Stimulated activated CD4-positive, alpha-beta T cell treated with anti-CD3 and anti-CD28 coated beads, Interleukin-15, amount 100 ng/mL, for 1 hour (primary cell): ENCODE data around the gene KLHL13.
"Not testable (repeated sequence)": the region's sequence is repeated elsewhere in the genome, so short reads cannot be mapped to it uniquely, and the experiment has no call there.

Source experiments
- DNase-seq, 2 donors: peaks; one replicate each; pipeline ENCODE4 v3.0.0-alpha.2; 2020; ENCODE audit warnings: low read depth in 1 of 2, low spot score in 1 of 2

Gene KLHL13

GRCh38 chrX:117992192-117992723 is 124.4 kb downstream of the KLHL13 start:
- no peak for DNase-seq

GRCh38 chrX:117990438-117990837 is 126.2 kb downstream of the KLHL13 start:
- DNase-seq: no peak

GRCh38 chrX:117989512-117989911 is 127.1 kb downstream of the KLHL13 start:
- DNase-seq: no peak

- DNase-seq: no peak
Measured at GRCh38 chrX:117987373-117987772, 129.2 kb downstream of the KLHL13 start.

GRCh38 chrX:117985241-117985640 is 131.4 kb downstream of the KLHL13 start:
- no peak for DNase-seq

GRCh38 chrX:117982694-117983392 is 133.8 kb downstream of the KLHL13 start:
- no peak for DNase-seq

DNA sequence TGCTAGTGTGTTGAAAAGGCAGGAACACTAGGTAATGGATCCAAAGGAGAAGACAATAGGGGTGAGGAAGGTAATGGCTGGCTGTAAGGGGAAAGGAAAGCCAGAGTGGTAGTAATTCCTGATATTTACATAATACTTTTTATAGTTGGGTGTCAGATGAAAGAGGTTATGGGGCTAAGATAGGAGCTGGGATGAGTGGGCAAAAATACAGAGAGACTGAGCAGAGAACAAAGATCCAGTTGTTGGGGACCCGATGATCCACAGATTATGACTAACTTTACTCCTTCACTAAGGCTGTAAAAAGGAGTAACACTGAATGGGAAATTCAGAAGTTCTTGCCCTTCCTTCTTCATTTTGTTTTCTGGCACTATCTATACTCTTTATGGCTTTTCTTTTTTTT is 138.2 kb downstream of the KLHL13 start:
- DNase-seq: no peak

- no peak for DNase-seq
Measured at GRCh38 chrX:117977526-117977925, 139.1 kb downstream of the KLHL13 start.

DNA sequence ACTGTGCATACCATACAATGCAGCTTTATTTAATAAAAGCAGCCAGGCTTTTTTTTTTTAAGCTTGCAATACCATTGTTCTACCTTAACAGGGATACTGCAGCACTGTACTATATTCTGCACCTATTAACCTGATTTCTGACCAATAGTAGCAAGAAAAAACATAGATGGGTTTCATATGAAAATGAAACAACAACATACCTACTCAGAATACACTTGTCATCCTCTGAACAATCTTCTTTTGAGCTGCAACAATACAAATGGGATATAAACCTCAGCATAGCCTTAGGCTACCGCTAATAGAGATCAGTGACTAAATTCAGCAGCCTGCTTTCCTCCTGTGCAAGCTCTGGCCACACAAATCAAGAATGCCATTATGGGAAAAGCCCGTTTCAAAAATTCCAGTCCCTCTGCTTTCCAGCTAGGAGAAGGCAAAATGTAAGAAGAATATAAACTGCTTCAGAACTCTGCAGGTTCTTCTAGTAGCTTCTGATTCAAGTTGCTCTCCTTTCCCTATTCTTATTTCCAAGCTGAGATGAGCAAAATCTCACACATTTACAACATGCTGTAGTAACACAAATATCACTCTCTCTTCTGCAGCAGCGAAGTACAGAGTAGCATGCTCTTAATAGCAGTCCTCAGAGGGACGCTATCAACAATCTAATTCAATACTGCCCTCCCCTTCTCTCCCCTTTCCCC is 143.4 kb downstream of the KLHL13 start:
- no peak for DNase-seq

DNA sequence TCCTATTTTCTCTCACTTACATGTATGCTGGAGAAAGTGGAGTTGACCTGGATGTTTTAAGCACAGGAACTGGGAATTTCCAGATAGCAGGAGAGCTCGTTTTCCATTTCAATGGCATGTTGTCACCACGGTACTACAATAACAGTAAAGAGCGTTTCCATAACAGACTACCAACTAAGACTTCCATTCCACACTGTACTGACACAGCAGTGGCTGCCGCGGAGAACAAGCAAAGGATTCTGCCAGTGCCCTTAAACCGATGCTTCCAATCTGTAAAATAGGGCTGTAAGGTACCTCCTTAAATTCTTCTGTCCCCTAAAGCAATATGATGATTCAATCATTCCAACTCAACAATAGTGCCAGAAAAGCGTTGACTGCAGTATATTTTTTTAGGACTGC is 143.9 kb downstream of the KLHL13 start:
- no peak for DNase-seq

DNA sequence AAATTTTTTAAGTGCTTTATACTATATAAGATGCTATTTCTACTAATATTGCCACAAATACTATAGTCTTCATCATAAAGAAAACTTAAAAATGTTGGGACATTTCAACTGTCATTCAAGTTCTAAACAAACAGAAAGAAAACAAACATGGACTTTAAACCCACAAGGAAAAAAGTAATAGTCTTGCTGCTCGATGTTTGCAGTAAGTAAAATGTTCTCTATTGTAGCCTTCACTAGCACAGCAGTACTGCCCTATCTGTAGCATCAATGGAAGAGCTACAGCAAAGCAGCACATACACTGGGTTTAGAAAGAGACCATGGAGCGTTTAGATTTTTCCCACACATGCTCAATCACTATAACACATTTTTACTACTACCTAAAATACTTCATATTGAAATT is 146.8 kb downstream of the KLHL13 start:
- no peak for DNase-seq

GRCh38 chrX:117969328-117969727 is 147.3 kb downstream of the KLHL13 start:
- no peak for DNase-seq

- no peak for DNase-seq
Measured at GRCh38 chrX:117959045-117959444, 157.6 kb downstream of the KLHL13 start.

DNA sequence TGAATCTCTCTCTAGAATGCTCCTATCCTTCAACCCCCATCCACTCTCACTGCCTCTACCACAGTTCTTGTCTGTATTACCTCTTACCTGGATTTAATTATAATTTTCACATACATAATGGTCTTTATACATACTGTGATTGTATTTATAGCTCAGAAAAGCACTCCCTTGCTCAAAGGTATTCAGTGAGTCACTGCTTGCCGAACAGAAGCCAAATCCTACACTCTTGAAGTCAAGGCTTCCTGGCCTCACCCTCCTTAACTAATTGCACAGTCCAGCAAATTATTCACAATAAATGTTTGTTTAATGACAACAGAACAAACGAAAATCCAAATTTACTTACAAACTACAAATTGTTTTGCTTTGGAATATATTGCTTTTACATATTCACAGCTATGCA is 159.5 kb downstream of the KLHL13 start:
- DNase-seq: no peak

DNA sequence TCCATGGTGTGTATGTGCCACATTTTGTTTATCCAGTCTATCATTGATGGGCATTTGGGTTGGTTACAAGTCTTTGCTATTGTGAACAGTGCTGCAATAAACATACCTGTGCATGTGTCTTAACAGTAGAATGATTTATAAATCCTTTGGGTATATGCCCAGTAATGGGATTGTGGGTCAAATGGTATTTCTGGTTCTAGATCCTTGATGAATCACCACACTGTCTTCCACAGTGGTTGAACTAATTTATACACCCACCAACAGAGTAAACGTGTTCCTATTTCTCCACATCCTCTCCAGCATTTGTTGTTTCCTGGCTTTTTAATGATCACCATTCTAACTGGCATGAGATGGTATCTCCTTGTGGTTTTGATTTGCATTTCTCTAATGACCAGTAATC is 177.3 kb downstream of the KLHL13 start:
- DNase-seq: not testable (repeated sequence)

- no peak for DNase-seq
Measured at GRCh38 chrX:117936118-117936517, 180.5 kb downstream of the KLHL13 start.

GRCh38 chrX:117930116-117930515 is 186.5 kb downstream of the KLHL13 start:
- DNase-seq: not testable (repeated sequence)

DNA sequence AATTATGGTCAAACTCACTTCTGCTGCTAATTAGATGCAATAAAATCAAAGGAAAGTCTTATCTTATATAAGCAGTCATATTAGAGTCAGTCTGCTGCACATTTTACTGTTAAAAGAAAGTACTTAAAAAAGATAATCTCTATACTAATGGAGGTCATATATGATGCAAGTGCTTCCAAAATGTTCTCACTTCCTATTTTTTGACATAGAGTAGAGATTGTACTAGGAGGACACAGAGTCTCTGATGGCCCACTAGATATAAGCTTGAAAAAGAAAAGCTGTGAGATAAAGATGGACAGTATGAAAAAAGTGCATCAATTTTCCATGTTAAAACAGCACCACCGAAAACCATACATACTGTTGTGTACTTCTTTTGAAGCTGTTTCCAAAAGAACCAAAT is 196.9 kb downstream of the KLHL13 start:
- no peak for DNase-seq

GRCh38 chrX:117910216-117910615 is 206.4 kb downstream of the KLHL13 start:
- no peak for DNase-seq

DNA sequence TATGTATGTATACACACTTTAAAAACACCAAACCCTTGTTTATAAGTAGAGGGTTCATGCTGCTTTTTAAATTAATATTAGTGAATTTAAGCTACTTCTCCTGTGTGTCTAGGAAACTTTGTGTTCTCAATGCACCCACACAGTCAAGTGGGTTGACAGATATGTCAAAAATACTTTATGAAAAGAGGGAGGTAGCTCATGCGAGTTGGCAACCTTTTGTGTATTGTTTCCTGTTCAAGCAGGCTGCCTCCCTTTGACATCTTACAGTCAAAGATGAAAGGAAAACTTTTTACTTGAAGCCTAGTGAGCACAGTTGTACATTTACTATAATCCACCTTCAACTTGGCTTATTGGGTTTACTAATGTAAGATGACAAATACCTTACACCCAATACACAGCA is 218.4 kb downstream of the KLHL13 start:
- DNase-seq: no peak

- DNase-seq: no peak
Measured at GRCh38 chrX:117895418-117895817, 221.2 kb downstream of the KLHL13 start.

- no peak for DNase-seq
Measured at GRCh38 chrX:117892469-117892868, 224.1 kb downstream of the KLHL13 start.

- DNase-seq: no peak
Measured at GRCh38 chrX:117871796-117872195, 244.8 kb downstream of the KLHL13 start.
